ENCODE results near the gene TIGIT.

TIGIT gene

GRCh38 chr3:114338651-114339357 is 45.0 kb downstream of the TIGIT start:
- Histone ChIP-seq H3K36me3 (ENCODE audit: control insufficient read depth in 5 of 5, insufficient read depth in 5 of 5, low read length in 5 of 5) (peaks cover 12 to 39% (median 22%) of the 10 kb centered on the region in 5 donors), H3K27me3 (ENCODE audit: control insufficient read depth in 5 of 5, insufficient read depth in 4 of 5, low read length in 5 of 5) (no peaks in the 10 kb centered on the region), H3K4me1 (ENCODE audit: control insufficient read depth in 5 of 5, insufficient read depth in 5 of 5, low read length in 5 of 5) (no peaks in the 10 kb centered on the region), H3K9me3 (ENCODE audit: control insufficient read depth in 5 of 5, low read length in 5 of 5) (no peaks in the 10 kb centered on the region), H3K4me3 (ENCODE audit: low read depth in 1 of 5, low read length in 5 of 5) (no peak overlapping the region), H3K27ac (ENCODE audit: low read depth, low read length) (no peak overlapping the region), H3K9ac (ENCODE audit: low read length in 5 of 5) (no peak overlapping the region)

DNA sequence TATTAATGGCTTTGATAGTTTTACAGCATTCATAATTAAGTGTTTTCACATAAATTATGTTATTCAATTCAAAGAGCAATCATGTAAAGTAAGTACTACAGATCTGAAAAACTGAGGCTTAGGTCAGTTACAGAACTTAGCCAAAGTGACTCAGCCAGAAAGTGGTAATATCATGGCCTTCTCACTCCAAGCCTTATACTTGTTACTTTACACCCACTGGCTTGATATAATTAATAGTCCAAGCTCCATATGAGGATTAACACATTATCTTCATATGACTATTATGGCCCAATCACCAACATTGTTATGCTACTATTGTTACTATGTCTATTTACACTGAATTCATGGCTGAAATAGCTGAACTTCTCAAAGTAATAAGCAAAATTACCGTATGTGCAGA is 50.7 kb downstream of the TIGIT start:
- H3K9me3 ChIP-seq (ENCODE audit: control insufficient read depth in 5 of 5, low read length in 5 of 5), result no peaks in the 10 kb centered on the region
- no peak overlapping the region for H3K27ac ChIP-seq (ENCODE audit: low read depth, low read length)
- no peak overlapping the region for H3K9ac ChIP-seq (ENCODE audit: low read length in 5 of 5)
- H3K4me3 ChIP-seq (ENCODE audit: low read depth in 1 of 5, low read length in 5 of 5), result no peak overlapping the region
- H3K27me3 ChIP-seq (ENCODE audit: control insufficient read depth in 5 of 5, insufficient read depth in 4 of 5, low read length in 5 of 5), result no peaks in the 10 kb centered on the region
- no peaks in the 10 kb centered on the region for H3K4me1 ChIP-seq (ENCODE audit: control insufficient read depth in 5 of 5, insufficient read depth in 5 of 5, low read length in 5 of 5)
- H3K36me3 ChIP-seq (ENCODE audit: control insufficient read depth in 5 of 5, insufficient read depth in 5 of 5, low read length in 5 of 5), result peaks cover 10 to 38% (median 28%) of the 10 kb centered on the region in 5 donors

GRCh38 chr3:114350271-114350670 is 56.4 kb downstream of the TIGIT start:
- no peak overlapping the region for H3K27ac ChIP-seq (ENCODE audit: low read depth, low read length)
- H3K4me3 ChIP-seq (ENCODE audit: low read depth in 1 of 5, low read length in 5 of 5), result no peak overlapping the region
- H3K27me3 ChIP-seq (ENCODE audit: control insufficient read depth in 5 of 5, insufficient read depth in 4 of 5, low read length in 5 of 5), result no peaks in the 10 kb centered on the region
- peaks cover 12 to 38% (median 32%) of the 10 kb centered on the region in 5 donors for H3K36me3 ChIP-seq (ENCODE audit: control insufficient read depth in 5 of 5, insufficient read depth in 5 of 5, low read length in 5 of 5)
- no peaks in the 10 kb centered on the region for H3K4me1 ChIP-seq (ENCODE audit: control insufficient read depth in 5 of 5, insufficient read depth in 5 of 5, low read length in 5 of 5)
- peaks cover 0 to 7% (median 0%) of the 10 kb centered on the region in 5 donors for H3K9me3 ChIP-seq (ENCODE audit: control insufficient read depth in 5 of 5, low read length in 5 of 5)
- H3K9ac ChIP-seq (ENCODE audit: low read length in 5 of 5), result no peak overlapping the region

GRCh38 chr3:114350690-114351089 is 56.9 kb downstream of the TIGIT start:
- Histone ChIP-seq H3K9ac (ENCODE audit: low read length in 5 of 5) (no peak overlapping the region), H3K27ac (ENCODE audit: low read depth, low read length) (no peak overlapping the region), H3K27me3 (ENCODE audit: control insufficient read depth in 5 of 5, insufficient read depth in 4 of 5, low read length in 5 of 5) (no peaks in the 10 kb centered on the region), H3K4me1 (ENCODE audit: control insufficient read depth in 5 of 5, insufficient read depth in 5 of 5, low read length in 5 of 5) (no peaks in the 10 kb centered on the region), H3K9me3 (ENCODE audit: control insufficient read depth in 5 of 5, low read length in 5 of 5) (peaks cover 0 to 7% (median 0%) of the 10 kb centered on the region in 5 donors), H3K4me3 (ENCODE audit: low read depth in 1 of 5, low read length in 5 of 5) (no peak overlapping the region), H3K36me3 (ENCODE audit: control insufficient read depth in 5 of 5, insufficient read depth in 5 of 5, low read length in 5 of 5) (peaks cover 12 to 38% (median 32%) of the 10 kb centered on the region in 5 donors)

DNA sequence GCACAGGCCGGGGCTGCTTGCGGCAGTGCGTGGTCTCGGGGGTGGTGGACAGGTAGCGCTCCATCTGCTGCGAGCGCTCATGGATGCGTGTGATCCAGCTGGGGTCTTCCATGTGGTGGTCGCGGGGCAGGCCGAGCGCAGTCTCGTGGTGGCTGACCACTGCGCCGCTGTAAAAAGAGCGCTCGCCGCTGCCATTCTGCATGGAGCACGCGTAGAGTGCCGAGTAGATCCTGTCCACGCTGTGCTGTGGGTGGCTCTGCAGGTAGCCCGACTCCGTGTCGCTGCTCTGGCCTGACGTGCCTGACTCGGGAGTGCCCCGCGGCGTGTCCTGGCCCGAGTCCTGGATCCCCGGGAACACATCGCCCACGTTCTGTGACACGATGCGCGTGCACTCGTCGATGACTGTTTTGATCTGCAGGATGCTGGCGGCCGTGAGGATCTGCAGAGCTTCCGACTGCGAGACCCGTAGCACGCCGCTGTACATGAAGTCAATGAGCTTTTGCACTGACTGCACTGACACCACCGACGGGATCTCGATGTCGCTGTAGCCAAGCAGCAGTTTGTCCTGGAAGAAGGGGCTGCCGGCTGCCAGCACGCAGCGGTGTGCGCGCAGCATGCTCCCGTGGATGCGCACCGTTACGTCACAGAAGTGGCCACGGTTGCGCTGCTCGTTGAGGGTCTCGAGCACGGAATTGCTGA is 57.4 kb downstream of the TIGIT start:
- Histone ChIP-seq H3K9me3 (ENCODE audit: control insufficient read depth in 5 of 5, low read length in 5 of 5) (peaks cover 0 to 7% (median 0%) of the 10 kb centered on the region in 5 donors), H3K4me3 (ENCODE audit: low read depth in 1 of 5, low read length in 5 of 5) (no peak overlapping the region), H3K36me3 (ENCODE audit: control insufficient read depth in 5 of 5, insufficient read depth in 5 of 5, low read length in 5 of 5) (peaks cover 12 to 38% (median 32%) of the 10 kb centered on the region in 5 donors)

GRCh38 chr3:114351822-114352145 is 58.0 kb downstream of the TIGIT start:
- Histone ChIP-seq H3K27ac (ENCODE audit: low read depth, low read length) (no peak overlapping the region), H3K36me3 (ENCODE audit: control insufficient read depth in 5 of 5, insufficient read depth in 5 of 5, low read length in 5 of 5) (peaks cover 12 to 38% (median 32%) of the 10 kb centered on the region in 5 donors), H3K27me3 (ENCODE audit: control insufficient read depth in 5 of 5, insufficient read depth in 4 of 5, low read length in 5 of 5) (no peaks in the 10 kb centered on the region), H3K4me1 (ENCODE audit: control insufficient read depth in 5 of 5, insufficient read depth in 5 of 5, low read length in 5 of 5) (no peaks in the 10 kb centered on the region), H3K9ac (ENCODE audit: low read length in 5 of 5) (no peak overlapping the region), H3K9me3 (ENCODE audit: control insufficient read depth in 5 of 5, low read length in 5 of 5) (peaks cover 0 to 7% (median 0%) of the 10 kb centered on the region in 5 donors), H3K4me3 (ENCODE audit: low read depth in 1 of 5, low read length in 5 of 5) (no peak overlapping the region)

More for the DNA sequence above, 57.4 kb downstream of the TIGIT start:
- Histone ChIP-seq H3K27ac (ENCODE audit: low read depth, low read length) (no peak overlapping the region), H3K9ac (ENCODE audit: low read length in 5 of 5) (no peak overlapping the region), H3K27me3 (ENCODE audit: control insufficient read depth in 5 of 5, insufficient read depth in 4 of 5, low read length in 5 of 5) (no peaks in the 10 kb centered on the region), H3K4me1 (ENCODE audit: control insufficient read depth in 5 of 5, insufficient read depth in 5 of 5, low read length in 5 of 5) (no peaks in the 10 kb centered on the region)

DNA sequence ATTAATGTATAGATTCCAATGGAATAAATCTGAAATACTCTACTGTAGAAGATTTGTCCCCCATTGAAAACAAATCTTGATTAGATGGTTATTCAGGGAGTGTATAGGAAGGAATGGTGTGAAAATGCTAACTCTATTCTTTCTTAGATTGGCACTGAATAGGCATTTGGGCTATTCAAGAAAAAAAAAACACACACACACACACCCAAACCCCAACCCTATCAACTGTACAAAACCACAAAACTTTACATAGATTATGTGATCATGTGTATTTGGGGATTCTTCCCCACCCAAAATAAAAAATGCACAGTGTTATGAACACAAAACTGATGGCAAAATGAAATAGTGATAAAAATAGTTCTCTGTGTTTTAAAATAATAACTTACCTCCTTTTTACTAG is 61.8 kb downstream of the TIGIT start:
- Histone ChIP-seq H3K9ac (ENCODE audit: low read length in 5 of 5) (no peak overlapping the region), H3K9me3 (ENCODE audit: control insufficient read depth in 5 of 5, low read length in 5 of 5) (peaks cover 0 to 7% (median 0%) of the 10 kb centered on the region in 5 donors), H3K4me3 (ENCODE audit: low read depth in 1 of 5, low read length in 5 of 5) (no peak overlapping the region), H3K27me3 (ENCODE audit: control insufficient read depth in 5 of 5, insufficient read depth in 4 of 5, low read length in 5 of 5) (no peaks in the 10 kb centered on the region), H3K36me3 (ENCODE audit: control insufficient read depth in 5 of 5, insufficient read depth in 5 of 5, low read length in 5 of 5) (peaks cover 0 to 13% (median 13%) of the 10 kb centered on the region in 5 donors), H3K4me1 (ENCODE audit: control insufficient read depth in 5 of 5, insufficient read depth in 5 of 5, low read length in 5 of 5) (no peaks in the 10 kb centered on the region), H3K27ac (ENCODE audit: low read depth, low read length) (no peak overlapping the region)

- Histone ChIP-seq H3K36me3 (ENCODE audit: control insufficient read depth in 5 of 5, insufficient read depth in 5 of 5, low read length in 5 of 5) (peaks cover 0 to 9% (median 9%) of the 10 kb centered on the region in 5 donors), H3K27me3 (ENCODE audit: control insufficient read depth in 5 of 5, insufficient read depth in 4 of 5, low read length in 5 of 5) (no peaks in the 10 kb centered on the region), H3K9ac (ENCODE audit: low read length in 5 of 5) (no peak overlapping the region), H3K4me3 (ENCODE audit: low read depth in 1 of 5, low read length in 5 of 5) (no peak overlapping the region), H3K27ac (ENCODE audit: low read depth, low read length) (no peak overlapping the region), H3K9me3 (ENCODE audit: control insufficient read depth in 5 of 5, low read length in 5 of 5) (peaks cover 0 to 6% (median 0%) of the 10 kb centered on the region in 5 donors), H3K4me1 (ENCODE audit: control insufficient read depth in 5 of 5, insufficient read depth in 5 of 5, low read length in 5 of 5) (no peaks in the 10 kb centered on the region)
These were observed 62.2 kb downstream of the TIGIT start for GRCh38 chr3:114356066-114356465.

GRCh38 chr3:114356525-114356924 is 62.7 kb downstream of the TIGIT start:
- Histone ChIP-seq H3K9me3 (ENCODE audit: control insufficient read depth in 5 of 5, low read length in 5 of 5) (peaks cover 0 to 3% (median 0%) of the 10 kb centered on the region in 5 donors), H3K9ac (ENCODE audit: low read length in 5 of 5) (no peak overlapping the region), H3K27ac (ENCODE audit: low read depth, low read length) (no peak overlapping the region), H3K36me3 (ENCODE audit: control insufficient read depth in 5 of 5, insufficient read depth in 5 of 5, low read length in 5 of 5) (peaks cover 0 to 4% (median 4%) of the 10 kb centered on the region in 5 donors), H3K27me3 (ENCODE audit: control insufficient read depth in 5 of 5, insufficient read depth in 4 of 5, low read length in 5 of 5) (no peaks in the 10 kb centered on the region), H3K4me3 (ENCODE audit: low read depth in 1 of 5, low read length in 5 of 5) (no peak overlapping the region), H3K4me1 (ENCODE audit: control insufficient read depth in 5 of 5, insufficient read depth in 5 of 5, low read length in 5 of 5) (no peaks in the 10 kb centered on the region)
